Smooth muscle cell (in vitro differentiated cells): ENCODE results near the gene RMI2. TPM values are rescaled to one million over a fixed set of nuclear protein-coding genes. Genes with fewer than 3 reads are reported as not detected.

ENCODE experiments used
- DNase-seq: peaks from one replicate; lab custom pipeline; 2025; ENCODE audit not compliant: unreplicated experiment; lab: John Stamatoyannopoulos, UW
- H2AFZ ChIP-seq: fragments of 200-600 bp; sonication (generic); 2 replicates; pipeline ENCODE4 v1.6.0; 2016; ENCODE audit warnings: antibody characterized with exemption, low read depth, mild to moderate bottlenecking
- H3F3A ChIP-seq: fragments of 200-600 bp; sonication (generic); 2 replicates; pipeline ENCODE4 v1.6.0; 2017; ENCODE audit warnings: antibody characterized with exemption, low read depth
- H3K27ac ChIP-seq: fragments of 200-600 bp; sonication (generic); 2 replicates; pipeline ENCODE4 v1.5.1; 2016; ENCODE audit warnings: low read depth, mild to moderate bottlenecking
- H3K27me3 ChIP-seq: fragments of 200-600 bp; sonication (generic); 2 replicates; pipeline ENCODE4 v1.6.1; 2016; ENCODE audit warnings: low read depth, mild to moderate bottlenecking
- H3K36me3 ChIP-seq: fragments of 200-600 bp; sonication (generic); 2 replicates; pipeline ENCODE4 v1.5.1; 2016; ENCODE audit warnings: low read depth
- H3K4me1 ChIP-seq: fragments of 200-600 bp; sonication (generic); 2 replicates; pipeline ENCODE4 v1.5.1; 2016; ENCODE audit warnings: low read depth
- H3K4me2 ChIP-seq: fragments of 200-600 bp; sonication (generic); 2 replicates; pipeline ENCODE4 v1.6.0; 2016; ENCODE audit warnings: mild to moderate bottlenecking
- H3K4me3 ChIP-seq: fragments of 200-600 bp; sonication (generic); 2 replicates; pipeline ENCODE4 v1.5.1; 2016; ENCODE audit warnings: mild to moderate bottlenecking
- H3K79me2 ChIP-seq: fragments of 200-600 bp; sonication (generic); 2 replicates; pipeline ENCODE4 v1.6.0; 2016; ENCODE audit warnings: low read depth, mild to moderate bottlenecking
- H3K9ac ChIP-seq: fragments of 200-600 bp; sonication (generic); 2 replicates; pipeline ENCODE4 v1.6.0; 2016; ENCODE audit warnings: low read depth
- H3K9me3 ChIP-seq: fragments of 200-600 bp; sonication (generic); replicated peaks from 2 replicates; pipeline ENCODE4 v1.5.1; 2016; ENCODE audit warnings: low read depth
- H4K20me1 ChIP-seq: fragments of 200-600 bp; sonication (generic); 2 replicates; pipeline ENCODE4 v1.6.0; 2016; ENCODE audit warnings: low read depth
- WGBS: methylation state at CpG from one replicate; pipeline ENCODE4 v1.1.7; 2016; ENCODE audit warnings: low lambda C conversion rate; 5-methylcytosine and 5-hydroxymethylcytosine counted together
- polyA plus RNA-seq: library from polyadenylated mRNA; unstranded; fragments of >200 nt; fragmentation: Nextera tagmentation; extraction: Ambion mirVana; gene quantifications from 2 replicates; pipeline ENCODE4 v1.2.1, GENCODE V29; 2016
- total RNA-seq: library from RNA; depleted of rRNA; stranded (reverse); fragments of >200 nt; gene quantifications from 2 replicates; pipeline ENCODE4 v1.2.3, GENCODE V29; 2014
- TF ChIP-seq, protein P1 (sequence below): fragments of 200-600 bp; sonication (generic); IDR thresholded peaks from 2 replicates; pipeline ENCODE4 v1.5.1; 2017; ENCODE audit warnings: borderline replicate concordance, mild to moderate bottlenecking, antibody characterized with exemption; ENCODE audit not compliant: insufficient read depth, poor library complexity, severe bottlenecking

Gene RMI2
- total and polyA plus RNA-seq, 2 experiments from 2014 or later = 6.1 to 11.3 TPM

DNA sequence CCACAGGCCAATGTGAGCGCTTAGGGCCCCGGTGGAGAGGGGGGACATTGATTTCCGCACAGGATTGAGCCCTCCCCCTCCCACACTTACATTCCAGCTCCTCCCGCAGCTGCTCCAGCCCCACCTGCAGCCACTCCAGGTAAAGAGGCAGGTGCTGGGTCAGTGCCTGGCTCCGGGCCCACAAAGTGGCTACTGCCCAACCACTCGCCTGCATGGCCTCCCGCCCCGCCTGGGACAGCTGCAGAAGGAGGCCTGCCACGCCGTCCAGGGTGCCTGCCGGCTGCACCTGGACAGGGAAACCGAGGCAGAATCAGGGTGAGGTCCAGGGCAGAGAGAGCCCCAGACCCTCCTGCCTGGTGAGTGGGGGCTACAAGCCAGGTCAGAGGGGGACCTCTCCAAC lies 46.3 kb downstream of the RMI2 start:
- Histone ChIP-seq H3K27me3 (no peaks in the 10 kb centered on the region), H3K79me2 (no peaks in the 10 kb centered on the region), H3F3A (no peaks in the 10 kb centered on the region), H3K27ac (no peak overlapping the region), H3K36me3 (no peaks in the 10 kb centered on the region), H3K4me2 (no peak overlapping the region), H3K4me3 (no peak overlapping the region), H3K9ac (no peak overlapping the region), H4K20me1 (no peaks in the 10 kb centered on the region), H2AFZ (no peak overlapping the region), H3K9me3 (no peaks in the 10 kb centered on the region), H3K4me1 (peaks cover 3% of the 10 kb centered on the region)
- no peak for DNase-seq
- TF ChIP-seq, protein P1, sequence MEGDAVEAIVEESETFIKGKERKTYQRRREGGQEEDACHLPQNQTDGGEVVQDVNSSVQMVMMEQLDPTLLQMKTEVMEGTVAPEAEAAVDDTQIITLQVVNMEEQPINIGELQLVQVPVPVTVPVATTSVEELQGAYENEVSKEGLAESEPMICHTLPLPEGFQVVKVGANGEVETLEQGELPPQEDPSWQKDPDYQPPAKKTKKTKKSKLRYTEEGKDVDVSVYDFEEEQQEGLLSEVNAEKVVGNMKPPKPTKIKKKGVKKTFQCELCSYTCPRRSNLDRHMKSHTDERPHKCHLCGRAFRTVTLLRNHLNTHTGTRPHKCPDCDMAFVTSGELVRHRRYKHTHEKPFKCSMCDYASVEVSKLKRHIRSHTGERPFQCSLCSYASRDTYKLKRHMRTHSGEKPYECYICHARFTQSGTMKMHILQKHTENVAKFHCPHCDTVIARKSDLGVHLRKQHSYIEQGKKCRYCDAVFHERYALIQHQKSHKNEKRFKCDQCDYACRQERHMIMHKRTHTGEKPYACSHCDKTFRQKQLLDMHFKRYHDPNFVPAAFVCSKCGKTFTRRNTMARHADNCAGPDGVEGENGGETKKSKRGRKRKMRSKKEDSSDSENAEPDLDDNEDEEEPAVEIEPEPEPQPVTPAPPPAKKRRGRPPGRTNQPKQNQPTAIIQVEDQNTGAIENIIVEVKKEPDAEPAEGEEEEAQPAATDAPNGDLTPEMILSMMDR = no peak
- 76% methylated on average over 12 of the region's 12 CpGs for WGBS

DNA sequence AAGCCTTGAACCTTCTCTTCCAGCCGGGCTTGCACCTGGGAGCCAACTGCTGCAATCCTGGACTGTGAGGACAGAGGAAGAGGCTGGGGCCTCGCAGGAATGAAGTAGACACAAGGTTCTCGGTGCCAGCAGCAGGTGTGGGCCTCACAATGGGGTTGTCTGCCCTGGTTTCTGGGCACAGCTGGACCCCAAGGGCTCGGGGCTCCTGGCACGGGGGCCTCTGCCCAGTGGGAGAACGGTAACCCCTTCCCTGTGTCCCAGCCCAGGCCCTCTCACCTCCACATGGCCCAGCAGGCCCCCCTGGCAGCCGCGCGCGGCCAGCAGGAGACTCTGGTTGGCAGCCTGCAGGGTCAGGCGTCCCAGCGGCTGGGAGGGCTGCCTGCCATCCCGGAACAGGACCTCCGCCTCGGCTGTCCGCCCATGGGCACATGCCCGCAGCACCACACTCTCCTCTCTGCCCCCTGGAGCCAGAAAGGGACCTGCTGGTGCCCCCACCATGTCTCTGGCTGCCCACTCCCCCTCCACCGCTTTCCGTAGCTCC lies 46.9 kb downstream of the RMI2 start:
- WGBS = 95% methylated on average over 14 of the region's 19 CpGs
- no peak for DNase-seq
- Histone ChIP-seq H3K9ac (no peak overlapping the region), H3K4me3 (no peak overlapping the region), H3K36me3 (no peaks in the 10 kb centered on the region), H3K27me3 (no peaks in the 10 kb centered on the region), H3K27ac (no peak overlapping the region), H3K79me2 (no peaks in the 10 kb centered on the region), H3K9me3 (no peaks in the 10 kb centered on the region), H3K4me1 (peaks cover 2% of the 10 kb centered on the region), H4K20me1 (no peaks in the 10 kb centered on the region), H3F3A (no peaks in the 10 kb centered on the region), H2AFZ (no peak overlapping the region), H3K4me2 (no peak overlapping the region)
- TF ChIP-seq, protein P1 = no peak

DNA sequence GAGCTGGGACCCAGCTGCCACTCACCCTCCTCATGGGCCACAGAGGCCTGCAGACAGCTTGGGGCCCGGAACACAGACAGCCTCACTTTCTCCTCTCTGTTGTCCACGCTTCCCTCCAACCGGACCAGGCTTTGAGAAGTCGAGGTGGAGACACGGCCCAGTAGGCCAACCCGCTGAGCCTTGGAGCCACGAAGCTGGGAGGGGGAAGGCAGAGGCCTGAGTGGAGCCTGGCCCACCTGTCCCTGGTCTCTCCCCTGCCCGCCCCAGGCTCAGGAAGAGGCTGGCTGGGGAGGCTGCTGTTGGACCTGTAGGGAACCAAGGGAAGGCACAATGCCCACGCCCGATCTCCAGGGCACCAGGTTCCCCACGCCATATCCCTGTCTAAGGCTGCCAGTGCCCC lies 48.1 kb downstream of the RMI2 start:
- Histone ChIP-seq H3K79me2 (no peaks in the 10 kb centered on the region), H3K27me3 (no peaks in the 10 kb centered on the region), H3K4me1 (no peaks in the 10 kb centered on the region), H3K4me3 (no peak overlapping the region), H3K27ac (no peak overlapping the region), H3K9me3 (no peaks in the 10 kb centered on the region), H3K36me3 (no peaks in the 10 kb centered on the region), H3K9ac (no peak overlapping the region), H3K4me2 (no peak overlapping the region), H4K20me1 (no peaks in the 10 kb centered on the region), H2AFZ (no peak overlapping the region), H3F3A (no peaks in the 10 kb centered on the region)
- 90% methylated on average over 9 of the region's 11 CpGs for WGBS
- DNase-seq = no peak
- TF ChIP-seq, protein P1 = no peak

DNA sequence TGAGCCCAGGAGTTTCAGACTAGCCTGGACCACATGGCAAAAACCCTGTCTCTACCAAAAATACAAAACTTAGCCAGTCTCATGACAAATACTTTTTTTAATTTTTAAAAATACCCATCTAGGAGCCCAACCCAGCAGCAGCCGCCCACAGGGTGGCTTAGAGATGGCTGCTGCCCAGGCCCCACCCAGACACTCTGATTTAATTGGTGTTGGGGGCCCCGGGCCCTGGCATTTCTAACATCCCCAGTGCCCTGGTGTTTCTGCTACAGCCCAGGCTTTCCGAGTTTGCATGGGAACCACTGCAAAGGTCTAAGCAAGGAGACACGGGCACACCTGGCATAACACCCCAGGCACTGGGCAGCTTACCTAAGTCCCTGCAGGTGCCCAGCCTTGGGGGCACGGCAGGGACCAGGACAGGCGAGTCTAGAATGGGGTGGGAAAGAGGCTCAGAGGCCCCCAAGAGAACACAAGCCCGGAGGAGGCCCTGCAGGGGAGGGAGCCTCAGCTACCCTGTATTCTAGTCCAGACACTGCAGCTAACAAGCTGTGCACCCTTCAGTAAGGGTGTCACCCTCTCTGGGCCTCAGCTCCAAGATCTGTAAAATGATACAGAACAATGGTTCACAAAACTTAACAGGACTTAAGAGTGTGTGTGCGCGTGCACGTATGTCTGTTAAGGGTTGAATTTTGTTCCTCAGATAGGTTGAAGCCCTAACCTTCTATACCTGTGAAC lies 48.8 kb downstream of the RMI2 start:
- Histone ChIP-seq H3F3A (no peaks in the 10 kb centered on the region), H2AFZ (no peak overlapping the region), H3K9me3 (no peaks in the 10 kb centered on the region), H3K4me1 (no peaks in the 10 kb centered on the region), H3K79me2 (no peaks in the 10 kb centered on the region), H3K27me3 (no peaks in the 10 kb centered on the region), H3K36me3 (no peaks in the 10 kb centered on the region), H3K27ac (no peak overlapping the region), H3K4me3 (no peak overlapping the region), H3K4me2 (no peak overlapping the region), H3K9ac (no peak overlapping the region), H4K20me1 (no peaks in the 10 kb centered on the region)
- TF ChIP-seq, protein P1 = no peak
- no peak for DNase-seq
- 92% methylated on average over 10 of the region's 10 CpGs for WGBS
